HG03521 (cell line): ENCODE results near the gene TTYH3.

Experiments
- ATAC-seq: cut with Tn5 transposase; IDR thresholded peaks from one replicate; pipeline ENCODE4 v1.9.1; 2021; ENCODE audit warnings: mild to moderate bottlenecking, moderate library complexity; ENCODE audit not compliant: unreplicated experiment

Gene TTYH3

DNA sequence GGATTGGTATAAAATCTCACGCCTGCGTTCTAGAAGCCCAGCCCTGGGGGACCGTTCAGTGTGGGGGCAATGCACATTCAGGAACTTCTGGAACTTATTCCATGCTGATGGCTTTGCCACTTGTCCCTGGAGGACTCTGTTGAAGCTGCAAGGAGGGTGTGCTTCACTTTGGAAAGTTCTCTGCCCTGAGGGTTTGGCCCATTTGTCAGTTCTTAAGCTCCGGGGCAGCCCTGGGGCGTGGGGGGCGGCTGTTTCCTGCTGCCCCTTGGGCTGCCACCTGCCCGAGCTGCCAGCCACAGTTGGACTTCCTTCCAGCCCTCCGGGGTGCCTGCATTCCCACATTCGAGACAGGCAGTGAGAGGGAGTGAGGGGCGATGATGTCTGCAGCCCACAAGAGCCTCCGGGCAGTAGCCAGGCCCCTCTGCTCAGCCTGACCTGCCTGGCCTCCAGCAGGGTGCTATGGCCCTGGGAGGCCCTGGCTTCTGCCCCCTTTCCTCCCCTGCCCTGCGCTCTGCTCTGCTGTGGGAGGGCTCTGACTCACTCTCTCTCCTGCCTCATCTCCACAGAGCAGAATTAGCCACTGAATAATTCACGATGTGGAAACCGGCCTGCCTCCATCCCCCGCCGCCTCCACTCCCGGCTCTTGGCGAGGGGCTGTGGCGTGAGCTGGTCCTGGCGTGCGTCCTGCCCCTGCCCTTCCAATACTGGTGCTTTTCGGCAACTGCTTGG, 1.9 kb downstream of the TTYH3 start:
- no peak for ATAC-seq

DNA sequence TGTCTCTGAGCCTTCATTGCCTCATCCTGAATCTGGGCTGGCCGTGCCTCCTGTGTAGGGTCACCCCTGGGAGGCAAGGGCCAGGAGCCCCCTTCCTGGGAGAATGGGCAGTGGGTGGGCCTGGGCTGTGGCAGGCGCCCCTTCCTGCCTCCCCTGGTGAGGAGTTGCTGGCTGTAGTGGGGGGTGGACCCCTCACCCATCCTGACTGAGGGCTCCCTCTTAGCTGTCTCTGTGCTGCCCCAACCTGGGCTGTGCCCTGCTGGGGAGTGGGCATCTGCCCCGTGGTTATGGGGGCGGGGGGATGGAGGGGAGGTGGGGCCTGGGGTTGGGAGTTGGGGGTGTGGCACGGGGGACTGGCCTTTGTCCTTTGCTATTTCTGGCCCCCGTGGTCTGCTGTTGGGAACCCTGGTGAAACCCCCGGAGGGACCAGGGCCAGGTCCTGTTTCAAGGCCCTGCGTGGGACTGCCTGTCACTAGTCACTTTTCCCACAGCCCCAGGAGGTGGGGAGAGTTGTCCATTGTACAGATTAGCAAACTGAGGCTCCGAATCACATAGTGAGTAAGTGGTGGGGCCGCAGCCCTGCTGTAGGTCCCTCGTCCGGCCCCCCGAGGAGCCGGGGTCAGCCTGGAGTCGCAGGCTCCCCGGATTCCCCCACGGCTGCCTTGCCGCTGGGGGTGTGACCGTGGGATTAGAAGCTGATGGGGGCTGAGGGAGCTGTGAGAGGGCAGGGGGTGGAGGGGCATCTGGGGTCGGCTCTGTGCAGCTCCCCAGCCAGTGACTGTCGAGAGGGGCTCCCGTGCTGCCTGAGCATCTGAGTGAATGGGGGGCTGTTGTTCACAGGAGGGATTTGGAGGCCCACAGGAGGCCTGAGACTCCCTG, 2.7 kb downstream of the TTYH3 start:
- ATAC-seq: no peak

DNA sequence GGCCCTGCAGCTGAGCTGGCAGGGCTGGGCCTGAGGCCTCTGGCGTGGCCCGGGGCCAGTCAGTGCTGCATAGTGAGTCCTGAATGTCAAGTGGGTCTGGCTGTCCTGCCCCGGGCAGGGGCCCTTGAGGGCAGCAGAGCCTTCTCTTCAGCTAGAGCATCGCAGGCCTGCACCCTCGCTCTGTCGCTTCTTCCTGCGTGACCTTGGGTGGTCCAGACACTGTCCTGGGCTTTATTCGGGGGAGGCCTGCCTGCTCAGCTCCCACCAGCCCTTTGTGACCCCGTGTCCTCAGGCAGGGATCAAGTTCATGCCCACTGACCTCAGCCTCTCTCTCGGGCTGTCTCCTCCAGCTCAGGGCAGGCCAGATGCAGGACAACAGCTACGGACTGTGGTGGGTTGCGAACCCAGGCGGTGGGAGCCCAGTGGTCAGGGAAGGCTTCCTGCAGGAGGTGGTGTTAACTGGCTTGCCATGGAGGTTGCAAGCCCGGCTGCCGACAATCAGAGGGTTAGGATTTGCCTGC, 3.4 kb downstream of the TTYH3 start:
- no peak for ATAC-seq

DNA sequence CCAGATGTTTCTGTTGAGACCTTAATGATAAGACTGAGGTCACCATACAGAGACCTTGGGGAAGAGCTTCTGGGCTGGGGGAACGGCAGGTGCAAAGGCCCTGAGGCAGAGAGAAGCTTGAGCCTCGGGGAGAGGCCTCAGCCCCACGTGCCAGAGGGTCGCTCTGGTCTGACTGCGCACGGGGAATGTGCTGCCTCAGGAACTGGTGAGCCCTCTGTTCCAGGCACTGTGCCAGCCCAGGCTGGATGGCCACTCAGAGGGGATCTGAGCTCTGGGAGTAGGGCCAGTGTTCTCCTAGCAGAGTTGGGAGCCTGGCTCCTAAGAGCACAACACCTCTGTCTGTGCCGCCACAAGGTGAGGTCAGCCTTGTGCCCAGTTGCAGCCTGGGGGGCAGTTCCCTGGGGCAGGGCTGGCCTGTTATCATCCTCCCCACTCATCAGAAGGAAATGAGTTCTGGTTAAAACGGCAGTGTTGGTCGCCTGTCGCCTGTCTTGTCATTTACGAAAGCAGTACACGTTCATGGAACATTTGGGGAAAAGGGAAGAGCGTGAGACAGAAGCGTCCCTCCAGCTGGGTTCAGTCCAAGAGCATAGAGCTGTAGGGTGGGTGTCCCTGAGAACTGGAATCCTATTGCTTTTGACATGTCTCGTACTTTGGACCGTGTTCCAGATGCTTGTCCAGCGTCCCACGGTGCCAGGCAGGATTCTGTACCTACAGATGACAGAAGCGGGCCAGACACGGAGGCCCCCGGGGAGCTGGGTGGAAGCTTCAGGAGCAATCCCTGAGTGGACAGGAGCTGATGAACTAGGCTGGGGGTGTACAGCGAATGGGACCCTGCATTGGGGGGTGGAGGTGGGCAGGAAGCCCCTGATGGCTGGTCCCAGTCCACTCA, 4.3 kb downstream of the TTYH3 start:
- no peak for ATAC-seq

DNA sequence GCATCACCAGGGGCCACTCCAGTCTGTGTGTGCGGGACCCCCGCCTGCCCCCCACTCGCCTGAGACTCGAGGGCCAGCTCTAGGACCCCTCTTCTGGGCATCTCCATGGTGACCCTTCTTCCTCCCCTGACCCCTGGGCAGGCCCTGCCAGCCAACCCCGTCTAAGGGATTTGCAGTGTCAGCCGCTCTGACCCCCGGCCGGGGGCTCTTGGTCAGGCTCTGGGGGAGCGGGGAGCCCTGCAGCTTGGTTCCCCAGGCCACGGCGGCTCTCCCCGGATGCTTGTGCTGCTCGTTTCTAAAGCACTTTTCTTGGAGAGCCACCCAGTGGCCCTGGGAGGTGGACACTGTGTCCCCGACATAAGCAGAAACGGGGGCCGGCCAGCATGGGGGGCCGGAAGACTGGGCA, 5.3 kb downstream of the TTYH3 start:
- no peak for ATAC-seq

DNA sequence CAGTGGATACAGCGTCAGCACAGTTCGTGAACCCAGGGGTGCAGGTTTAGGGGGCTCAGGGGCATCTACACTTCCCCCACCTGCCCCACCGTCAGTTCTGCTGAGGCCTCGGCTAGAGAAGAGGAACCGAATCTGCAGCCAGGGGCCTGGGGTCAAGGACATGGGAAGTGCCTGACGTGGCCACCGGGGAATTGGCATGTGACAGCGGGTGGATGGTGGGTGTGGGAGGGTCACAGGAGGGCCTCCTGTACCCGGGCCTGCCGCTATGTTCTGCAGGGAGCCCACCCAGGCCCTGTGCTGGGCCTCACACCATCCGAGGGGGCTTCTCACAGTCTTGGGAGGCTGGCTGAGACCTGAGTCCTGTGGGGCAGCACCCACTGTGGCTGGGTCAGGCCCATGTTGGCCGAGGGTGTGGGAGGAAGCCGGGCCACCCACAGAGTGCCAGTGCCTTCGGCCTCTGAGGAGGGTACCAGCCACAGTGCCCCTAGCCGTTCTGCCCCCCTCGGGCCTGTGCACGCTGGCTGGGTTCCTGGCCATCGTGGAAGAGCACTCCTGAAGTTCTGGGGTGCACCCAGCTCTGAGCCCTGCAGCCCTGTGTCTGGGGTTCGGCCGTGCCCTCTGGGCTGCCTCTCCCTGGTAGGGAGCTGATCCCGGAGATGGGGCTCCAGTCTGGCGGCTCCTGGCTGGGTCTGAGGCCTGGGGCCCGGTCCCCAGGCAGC, 5.9 kb downstream of the TTYH3 start:
- ATAC-seq: peak; percentile 35

DNA sequence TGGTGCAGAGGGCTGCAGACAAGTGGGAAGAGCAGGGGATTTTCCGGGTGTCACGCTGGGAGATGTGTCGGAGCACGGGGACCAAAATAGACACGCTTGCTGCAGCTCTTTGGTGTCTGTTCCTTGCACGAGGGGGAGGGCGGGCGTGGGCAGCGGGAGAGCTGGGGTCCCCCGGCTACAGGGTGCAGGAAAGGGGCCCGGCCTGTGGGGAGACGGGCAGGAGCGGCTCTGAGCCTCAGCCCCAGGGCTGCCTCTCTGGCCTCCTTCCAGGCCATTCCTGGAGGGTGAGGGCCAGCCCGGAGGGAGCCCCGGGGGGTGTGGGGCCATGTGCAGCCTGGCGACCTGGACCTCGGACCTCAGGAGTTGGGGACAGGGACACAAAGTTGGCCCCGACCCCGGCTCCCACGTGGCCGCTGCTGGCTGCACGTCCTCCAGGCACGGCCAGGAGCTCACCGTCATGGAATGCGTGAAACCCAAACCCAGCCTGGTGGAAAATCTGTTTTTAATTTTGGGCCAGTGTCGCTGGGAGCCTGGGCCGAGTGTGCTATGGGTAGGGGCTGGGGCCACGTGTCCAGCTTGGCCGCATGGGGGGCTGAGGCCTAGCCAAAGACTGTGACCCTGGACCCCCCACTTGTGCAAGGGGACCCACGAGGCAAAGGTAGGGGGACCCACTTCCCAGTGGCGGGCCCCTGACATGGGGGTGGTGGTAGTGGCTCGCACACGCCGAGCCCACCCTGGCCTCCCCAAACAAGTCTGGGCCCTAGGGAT, 6.6 kb downstream of the TTYH3 start:
- no peak for ATAC-seq

DNA sequence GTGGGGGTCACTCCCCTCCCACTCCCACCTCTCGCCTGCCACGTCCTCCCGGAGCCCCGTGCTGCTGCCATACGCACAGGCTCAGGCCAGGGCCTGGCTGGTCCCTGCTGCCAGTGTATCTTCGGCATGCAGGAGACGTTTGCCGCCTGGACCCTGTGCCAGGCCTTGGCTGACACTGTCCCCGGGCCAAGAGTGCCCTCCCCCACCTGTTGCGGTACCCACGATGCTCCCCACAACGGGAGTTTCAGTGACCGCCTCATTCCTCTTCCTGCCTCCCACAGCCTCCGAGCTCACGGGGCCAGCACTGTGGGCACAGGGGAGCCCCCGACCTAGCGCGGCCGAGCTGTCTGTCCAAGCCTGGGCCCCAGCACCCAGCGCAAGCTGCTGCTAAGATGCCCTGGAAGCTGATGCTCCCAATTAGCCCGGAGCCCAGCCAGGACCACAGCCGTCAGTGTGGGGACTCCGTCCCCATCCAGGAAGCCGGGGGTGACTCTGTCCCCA, 7.4 kb downstream of the TTYH3 start:
- ATAC-seq: no peak

DNA sequence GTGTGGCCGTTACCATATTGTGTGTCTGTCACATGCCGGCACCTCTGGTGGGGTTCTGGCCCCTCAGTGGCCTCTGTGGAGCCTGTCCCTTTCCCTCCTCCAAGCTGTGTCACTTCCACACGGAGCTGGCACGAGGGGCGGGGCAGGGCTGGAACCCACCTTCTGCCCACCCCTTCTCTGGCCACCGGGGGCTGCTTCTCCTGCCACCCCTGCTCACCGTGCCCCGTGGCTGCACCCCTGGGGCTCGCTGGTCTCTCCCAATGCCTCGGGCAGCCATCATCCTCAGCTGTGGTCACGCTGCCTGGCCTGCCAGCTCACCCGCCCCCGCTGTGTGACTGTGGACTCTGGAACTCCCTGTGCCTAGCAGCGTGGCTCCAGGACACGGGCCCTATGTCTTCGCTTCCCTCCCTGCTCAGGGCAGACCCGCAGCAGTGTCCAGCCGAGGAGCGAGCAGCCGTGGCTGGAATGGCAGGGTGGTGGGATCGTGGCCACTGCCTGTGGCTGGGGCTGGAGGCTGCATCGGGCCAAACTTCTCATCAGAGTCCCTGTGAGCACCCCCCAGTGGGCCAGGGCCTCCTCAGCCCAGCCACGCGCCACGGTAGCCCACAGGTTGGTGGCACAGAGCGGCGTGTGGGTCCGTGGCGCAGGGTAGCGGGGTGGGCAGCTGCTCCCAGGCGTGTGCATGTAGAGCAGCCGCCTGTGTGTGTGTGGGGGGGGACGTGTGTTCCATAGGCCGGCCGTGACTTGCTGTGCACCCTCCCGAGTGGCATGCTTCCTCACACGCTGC, 8.1 kb downstream of the TTYH3 start:
- ATAC-seq: no peak

DNA sequence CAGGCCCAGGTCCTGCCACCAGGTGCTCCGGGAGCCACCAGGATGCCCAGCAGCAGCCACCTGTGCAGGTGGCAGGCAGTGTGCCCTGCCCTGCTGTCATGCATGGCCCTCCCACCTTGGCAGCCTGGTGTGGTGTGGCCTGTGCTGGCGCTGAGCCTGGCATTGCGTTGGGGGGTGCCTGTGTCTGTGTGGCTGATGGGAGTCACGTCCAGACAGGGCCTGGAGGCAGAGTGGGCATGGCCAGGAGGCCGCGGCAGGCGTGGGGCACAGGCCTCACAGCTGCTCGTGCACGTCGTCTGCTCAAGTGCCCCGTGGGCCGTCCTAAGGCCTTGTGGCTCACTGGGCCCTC, 8.7 kb downstream of the TTYH3 start:
- ATAC-seq: no peak

DNA sequence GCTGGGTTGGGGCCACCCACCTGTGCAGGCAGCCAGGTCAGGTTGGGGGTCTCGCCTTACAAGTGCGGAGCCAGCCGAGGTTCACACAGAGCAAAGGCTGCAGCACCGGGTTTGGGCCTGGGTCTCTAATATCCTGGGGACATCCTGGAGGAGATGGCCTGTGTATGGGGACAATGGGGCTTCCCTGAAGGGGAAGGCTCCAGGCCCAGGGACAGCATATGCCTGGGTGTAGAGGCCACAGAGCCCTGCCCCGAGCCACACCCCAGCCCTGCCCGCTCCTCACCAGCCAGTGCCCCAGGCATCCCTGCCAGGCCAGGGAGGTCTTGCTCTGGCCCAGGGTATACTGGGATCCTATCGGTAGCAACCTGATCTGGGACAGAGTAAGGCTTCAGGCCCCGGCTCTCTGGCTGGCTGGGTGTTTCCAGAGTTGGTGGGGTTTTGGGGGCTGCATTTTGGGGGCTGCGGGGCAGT, 9.1 kb downstream of the TTYH3 start:
- ATAC-seq: no peak

DNA sequence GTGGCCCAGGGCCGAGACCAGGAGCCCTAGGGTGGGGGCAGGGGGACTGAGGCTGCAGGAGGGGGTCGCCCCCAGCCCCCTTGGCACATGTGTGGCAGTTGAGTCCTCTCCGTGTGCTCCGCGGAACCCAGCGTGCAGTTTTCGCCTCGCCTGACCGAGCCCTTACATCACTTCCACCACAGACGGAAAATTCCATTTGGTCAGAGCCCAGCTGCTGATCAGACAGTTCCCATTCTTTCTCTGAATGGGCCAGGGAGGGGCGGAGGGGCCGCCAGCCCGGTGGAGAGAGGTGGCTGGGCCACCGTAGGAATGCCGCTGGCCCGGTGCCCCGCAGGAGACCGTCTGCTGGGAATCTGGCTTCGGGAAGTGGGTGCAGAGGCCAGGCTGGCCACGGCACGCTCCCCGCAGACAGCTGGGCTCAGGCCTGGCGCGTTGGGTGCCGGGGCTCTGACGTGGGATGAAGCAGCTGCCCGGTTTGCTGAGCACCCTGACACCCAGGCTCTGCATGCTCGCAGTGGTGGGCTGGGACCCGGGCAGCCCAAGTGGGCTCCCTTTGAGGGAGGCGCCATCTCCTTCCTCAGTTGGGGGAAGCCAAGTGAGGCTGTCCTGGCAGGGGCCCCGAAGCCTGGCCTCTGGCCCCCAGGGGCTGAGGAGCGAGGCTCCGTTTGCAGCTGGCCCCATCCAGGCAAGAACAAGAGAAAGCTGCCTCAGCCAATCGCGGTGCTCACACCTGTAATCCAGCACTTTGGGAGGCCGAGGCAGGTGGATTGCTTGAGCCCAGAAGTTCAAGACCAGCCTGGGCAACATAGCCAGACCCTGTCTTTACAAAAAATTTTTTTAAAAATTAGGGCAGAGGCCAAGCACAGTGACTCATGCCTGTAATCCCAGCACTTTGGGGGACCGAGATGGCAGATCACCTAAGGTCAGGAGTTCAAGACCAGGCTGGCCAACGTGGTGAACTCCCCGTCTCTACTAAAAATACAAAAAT, 9.9 kb downstream of the TTYH3 start:
- no peak for ATAC-seq

DNA sequence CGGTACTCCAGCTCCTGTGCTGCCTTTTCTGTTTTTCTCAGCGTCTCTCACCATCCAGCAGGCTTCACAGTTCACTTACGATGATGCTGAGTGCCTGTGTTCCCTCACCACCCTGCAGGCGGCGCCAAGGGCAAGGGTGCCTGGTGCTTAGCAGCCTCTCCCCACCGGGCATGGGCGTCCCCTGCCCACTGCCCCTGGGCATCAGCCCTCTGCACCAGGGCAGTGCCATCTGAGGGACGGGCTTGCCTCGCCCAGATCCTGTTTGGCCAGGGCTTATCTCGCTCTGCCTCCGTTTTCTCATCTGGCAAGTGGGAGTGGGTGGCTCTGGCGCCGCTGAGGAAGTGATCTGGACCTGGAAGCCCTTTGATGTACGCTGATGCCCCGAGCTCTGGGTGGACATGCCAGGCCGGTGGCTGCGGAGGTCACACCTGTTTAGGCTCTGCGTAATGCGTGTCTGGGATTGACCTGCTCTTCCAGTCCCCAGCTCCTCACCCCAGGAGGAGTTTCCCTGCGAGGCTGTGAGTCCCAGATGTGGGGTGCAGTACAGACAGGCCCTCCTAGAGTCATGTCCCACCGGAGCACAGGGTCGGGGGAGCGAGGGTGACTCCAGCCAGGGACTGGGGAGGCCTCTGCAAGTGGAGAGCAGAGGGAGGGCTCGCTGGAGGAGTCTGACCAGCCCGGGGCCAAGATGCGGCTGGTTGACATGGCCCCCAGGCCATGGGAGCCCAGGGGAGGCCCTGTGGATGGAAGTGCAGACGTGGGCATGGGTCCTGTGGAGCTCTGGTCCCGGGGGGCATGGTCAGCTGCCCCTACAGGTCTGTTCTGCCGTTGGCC, 11.8 kb downstream of the TTYH3 start:
- ATAC-seq: no peak

DNA sequence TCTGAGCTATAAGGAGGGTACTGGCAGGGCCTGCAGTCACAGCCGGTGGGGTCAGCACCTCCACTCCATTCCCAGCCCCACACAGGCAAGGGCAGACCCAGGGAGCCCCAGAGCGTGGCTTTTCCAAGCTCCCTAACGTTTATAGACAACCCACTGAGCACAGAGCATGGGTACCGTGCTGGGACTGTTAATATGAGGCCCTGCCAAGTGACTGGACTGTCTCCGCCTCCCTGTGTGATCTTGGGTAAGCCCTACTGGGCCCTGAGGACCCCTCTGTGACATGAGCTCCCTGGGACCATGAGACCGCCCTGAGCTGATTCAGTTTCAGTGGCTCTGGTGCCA, 12.4 kb downstream of the TTYH3 start:
- no peak for ATAC-seq

DNA sequence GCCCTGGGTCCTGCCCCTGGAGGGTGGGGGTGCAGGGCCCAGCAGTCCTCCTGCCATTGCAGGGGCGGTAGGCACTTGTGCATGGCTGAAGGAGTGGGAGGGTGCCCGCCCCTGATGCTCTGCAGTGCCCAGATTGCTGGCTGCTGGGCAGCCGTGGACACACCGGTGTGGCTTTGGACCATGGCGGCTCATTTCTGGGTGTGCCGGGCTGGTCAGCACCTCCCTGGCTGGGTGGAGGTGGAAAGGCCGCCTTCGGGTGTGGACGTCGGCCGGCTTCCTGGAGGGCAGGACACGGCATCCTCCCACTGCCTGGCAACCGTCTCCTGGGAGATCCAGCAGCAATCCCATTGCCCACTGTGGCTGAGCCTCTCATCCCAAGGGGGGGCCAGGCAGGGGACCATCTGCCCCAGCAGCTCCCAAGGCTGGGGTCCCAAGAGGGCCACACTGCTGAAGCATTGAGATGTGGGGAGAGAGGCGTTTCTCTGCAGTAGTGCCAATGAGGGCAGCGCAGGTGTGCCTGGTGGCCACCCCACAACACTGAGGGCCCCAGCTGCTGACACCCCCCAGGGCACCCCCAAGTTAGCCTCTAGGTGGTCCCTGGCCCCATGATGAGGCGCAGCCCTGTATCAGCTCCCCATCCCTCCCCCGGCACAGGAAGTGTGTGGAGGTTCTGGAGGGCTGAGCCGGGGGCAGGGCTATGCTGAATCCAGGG, 12.9 kb downstream of the TTYH3 start:
- peak; percentile 28 for ATAC-seq

DNA sequence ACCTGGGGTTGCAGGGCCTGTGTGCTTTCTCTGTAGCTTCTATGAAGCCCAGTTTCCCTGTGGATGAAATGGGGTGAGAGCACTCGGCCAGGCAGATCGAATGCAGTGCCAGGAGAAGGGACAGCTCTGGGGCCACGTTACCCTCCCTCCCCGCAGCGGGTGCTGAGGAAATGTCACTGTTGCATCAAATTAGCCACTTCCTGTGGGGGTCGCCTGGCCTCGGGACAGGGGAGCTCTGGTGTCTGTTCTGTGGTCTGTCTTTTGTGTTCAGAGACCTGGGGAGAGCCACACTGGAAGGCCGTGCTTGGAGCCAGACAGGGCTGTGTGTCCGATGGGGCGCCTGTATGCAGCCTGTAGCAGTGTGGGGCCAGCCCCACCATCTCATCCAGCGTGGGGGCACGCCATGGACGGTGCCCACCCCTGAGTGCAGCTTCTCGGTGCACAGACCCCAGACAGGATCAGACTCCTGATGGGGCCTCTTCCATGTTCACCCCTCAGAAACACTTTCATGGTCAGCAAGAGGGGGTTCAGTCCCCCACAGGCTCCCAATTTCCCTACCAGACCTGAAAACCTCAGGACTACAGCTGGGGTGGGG, 13.6 kb downstream of the TTYH3 start:
- ATAC-seq: peak; percentile 43
